GM18511 (cell line): ENCODE data around the gene PHIP.

Source experiments
- ATAC-seq: cut with Tn5 transposase; IDR thresholded peaks from one replicate; pipeline ENCODE4 v1.9.1; 2021; ENCODE audit warnings: mild to moderate bottlenecking, moderate library complexity; ENCODE audit not compliant: unreplicated experiment

The PHIP gene

GRCh38 chr6:79071547-79071946 lies 6.5 kb downstream of the PHIP start:
- ATAC-seq: peak; percentile 33

GRCh38 chr6:79070206-79070825 lies 7.7 kb downstream of the PHIP start:
- ATAC-seq: peak; percentile 84

- no peak for ATAC-seq
These were observed 11.2 kb downstream of the PHIP start for GRCh38 chr6:79066828-79067227.

- no peak for ATAC-seq
These were observed 11.7 kb downstream of the PHIP start for GRCh38 chr6:79066330-79066729.

- no peak for ATAC-seq
These were observed 12.8 kb downstream of the PHIP start for GRCh38 chr6:79065232-79065631.

- ATAC-seq: peak; percentile 73
These were observed 13.4 kb downstream of the PHIP start for GRCh38 chr6:79064635-79065034.

GRCh38 chr6:79062708-79063107 lies 15.3 kb downstream of the PHIP start:
- no peak for ATAC-seq

- no peak for ATAC-seq
These were observed 20.3 kb downstream of the PHIP start for GRCh38 chr6:79057746-79058145.

- ATAC-seq: no peak
These were observed 21.8 kb downstream of the PHIP start for GRCh38 chr6:79056226-79056625.

GRCh38 chr6:79048611-79049010 lies 29.4 kb downstream of the PHIP start:
- no peak for ATAC-seq

GRCh38 chr6:79047072-79047471 lies 31.0 kb downstream of the PHIP start:
- no peak for ATAC-seq

GRCh38 chr6:79045966-79046365 lies 32.1 kb downstream of the PHIP start:
- ATAC-seq: no peak

GRCh38 chr6:79042799-79043126 lies 35.3 kb downstream of the PHIP start:
- no peak for ATAC-seq

- ATAC-seq: peak; percentile 93
These were observed 35.8 kb downstream of the PHIP start for GRCh38 chr6:79042088-79042798.

GRCh38 chr6:79040083-79040482 lies 38.0 kb downstream of the PHIP start:
- ATAC-seq: peak; percentile 71

GRCh38 chr6:79038061-79038460 lies 40.0 kb downstream of the PHIP start:
- no peak for ATAC-seq

- ATAC-seq: peak; percentile 69
These were observed 43.2 kb downstream of the PHIP start for GRCh38 chr6:79034865-79035264.

GRCh38 chr6:79033279-79033678 lies 44.8 kb downstream of the PHIP start:
- ATAC-seq: no peak

- ATAC-seq: no peak
These were observed 46.0 kb downstream of the PHIP start for GRCh38 chr6:79031821-79032590.

- no peak for ATAC-seq
These were observed 47.5 kb downstream of the PHIP start for GRCh38 chr6:79030511-79030910.

- no peak for ATAC-seq
These were observed 48.0 kb downstream of the PHIP start for GRCh38 chr6:79030023-79030422.
